GM21526 (cell line): ENCODE data around the gene LTF.
"Not testable (repeated sequence)": the region's sequence is repeated elsewhere in the genome, so short reads cannot be mapped to it uniquely, and the experiment has no call there.

ENCODE experiments used
- ATAC-seq: cut with Tn5 transposase; IDR thresholded peaks from one replicate; pipeline ENCODE4 v1.9.1; 2021; ENCODE audit warnings: moderate library complexity; ENCODE audit not compliant: unreplicated experiment, low FRiP score

LTF gene

DNA sequence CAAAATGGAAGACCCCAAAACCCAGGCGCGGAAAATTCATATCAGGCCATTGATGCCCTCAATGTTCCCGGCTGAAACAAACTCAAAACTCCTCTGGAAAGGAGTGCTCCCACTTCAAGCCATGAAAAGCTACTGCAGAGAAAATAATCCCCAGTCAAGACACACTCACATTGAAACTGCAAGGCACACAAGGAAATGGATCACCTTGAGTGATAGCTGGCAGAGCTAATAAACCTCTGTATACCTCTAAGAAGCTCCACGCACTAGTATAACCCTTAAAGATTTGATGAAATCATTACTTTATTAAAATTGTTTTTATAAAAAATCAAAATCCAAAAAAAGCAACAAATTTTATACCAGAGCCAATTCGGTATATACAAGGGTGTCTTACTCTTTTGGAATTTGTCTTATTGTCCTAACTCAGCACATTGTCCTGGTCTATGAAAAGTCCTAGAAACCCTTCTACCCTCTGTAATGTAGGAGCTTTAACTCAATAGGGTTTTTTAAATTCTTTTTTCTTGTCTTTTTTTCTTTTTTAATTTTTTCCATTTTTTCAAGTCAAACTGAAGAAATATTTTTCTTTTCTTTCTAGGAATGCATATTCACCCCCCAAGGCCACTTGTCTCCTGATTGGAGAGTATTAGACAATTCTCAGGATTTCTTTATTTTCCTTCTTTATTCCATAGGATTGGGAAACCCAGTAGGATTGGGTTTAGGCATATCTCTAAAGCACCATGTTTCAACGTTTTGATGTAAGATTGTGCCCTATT is 66.3 kb downstream of the LTF start:
- no peak for ATAC-seq

DNA sequence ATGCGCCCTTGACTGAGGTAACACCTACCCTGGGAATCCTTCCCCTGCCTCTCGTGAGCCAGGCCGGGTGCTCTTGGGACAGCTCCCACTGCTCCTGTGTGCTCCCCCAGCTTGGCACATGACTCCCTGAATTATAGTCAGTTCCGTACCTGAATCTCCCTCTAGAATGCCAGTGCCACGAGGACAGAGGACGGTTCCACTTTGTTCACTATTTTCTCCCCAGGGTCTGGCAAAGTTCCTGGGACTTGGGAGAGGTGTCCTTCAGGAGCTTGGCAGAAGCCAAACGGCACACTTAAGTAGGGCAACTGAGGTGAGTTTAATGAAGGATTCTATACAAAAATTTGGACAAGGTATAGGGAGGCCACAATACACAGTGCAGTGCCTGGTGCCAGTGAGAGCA is 67.6 kb downstream of the LTF start:
- no peak for ATAC-seq

DNA sequence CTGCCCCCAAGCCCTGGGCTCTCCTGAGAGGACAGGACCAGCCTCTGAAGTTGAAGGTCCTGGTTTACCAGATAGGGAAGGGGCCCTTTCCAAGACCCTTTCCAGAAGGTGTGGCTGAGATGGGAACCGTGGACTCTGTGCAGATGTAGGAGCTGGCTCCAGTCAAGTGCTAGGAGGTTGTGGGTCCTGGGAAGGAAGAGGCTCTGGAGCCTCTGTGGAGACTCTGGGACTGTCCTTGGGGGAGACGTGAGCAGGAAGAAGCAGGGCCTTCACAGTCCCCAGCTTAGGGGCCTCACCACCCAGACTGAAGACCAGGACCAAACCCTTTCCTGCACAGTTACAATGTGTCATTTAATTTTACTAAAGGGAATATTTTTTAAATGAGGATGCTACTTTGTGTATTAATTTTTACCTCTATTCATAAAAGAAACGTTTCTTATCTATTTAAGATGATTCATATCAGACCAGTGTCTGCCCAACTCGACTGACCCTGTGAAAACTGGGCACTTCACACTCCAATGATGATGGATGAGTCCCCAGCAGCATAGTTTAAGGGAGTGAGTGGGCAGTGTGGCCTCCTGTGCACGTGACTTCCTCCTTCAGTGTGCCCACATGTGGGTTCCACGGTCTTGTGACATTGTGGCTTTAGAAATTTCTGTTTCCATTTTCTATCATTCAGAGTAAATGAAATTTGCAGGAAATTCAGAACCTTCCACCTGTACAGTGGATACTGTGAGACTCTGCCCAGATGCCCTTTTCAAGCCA is 68.8 kb downstream of the LTF start:
- ATAC-seq, result no peak

DNA sequence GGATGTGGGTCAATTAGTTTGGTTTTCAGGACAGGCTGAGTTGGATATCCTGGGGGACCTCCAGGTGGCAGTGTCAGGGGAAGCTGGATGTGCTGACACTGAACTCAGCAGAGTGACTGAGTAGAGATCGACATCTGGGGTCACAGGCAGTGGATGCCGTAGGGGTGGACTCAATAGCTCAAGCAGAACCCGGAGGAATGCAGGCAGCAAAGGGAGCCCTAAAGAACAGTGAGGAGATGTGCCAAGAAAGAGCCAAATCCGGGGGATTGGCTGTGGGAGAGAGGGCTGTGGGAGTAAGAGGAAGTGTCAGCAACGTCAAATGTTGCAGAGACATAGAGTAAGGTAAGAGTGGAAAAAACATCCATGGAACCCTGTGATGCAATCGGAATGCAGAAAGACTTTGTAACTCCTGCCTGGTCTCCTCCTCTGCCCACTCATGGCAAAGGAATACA is 69.5 kb downstream of the LTF start:
- no peak for ATAC-seq

DNA sequence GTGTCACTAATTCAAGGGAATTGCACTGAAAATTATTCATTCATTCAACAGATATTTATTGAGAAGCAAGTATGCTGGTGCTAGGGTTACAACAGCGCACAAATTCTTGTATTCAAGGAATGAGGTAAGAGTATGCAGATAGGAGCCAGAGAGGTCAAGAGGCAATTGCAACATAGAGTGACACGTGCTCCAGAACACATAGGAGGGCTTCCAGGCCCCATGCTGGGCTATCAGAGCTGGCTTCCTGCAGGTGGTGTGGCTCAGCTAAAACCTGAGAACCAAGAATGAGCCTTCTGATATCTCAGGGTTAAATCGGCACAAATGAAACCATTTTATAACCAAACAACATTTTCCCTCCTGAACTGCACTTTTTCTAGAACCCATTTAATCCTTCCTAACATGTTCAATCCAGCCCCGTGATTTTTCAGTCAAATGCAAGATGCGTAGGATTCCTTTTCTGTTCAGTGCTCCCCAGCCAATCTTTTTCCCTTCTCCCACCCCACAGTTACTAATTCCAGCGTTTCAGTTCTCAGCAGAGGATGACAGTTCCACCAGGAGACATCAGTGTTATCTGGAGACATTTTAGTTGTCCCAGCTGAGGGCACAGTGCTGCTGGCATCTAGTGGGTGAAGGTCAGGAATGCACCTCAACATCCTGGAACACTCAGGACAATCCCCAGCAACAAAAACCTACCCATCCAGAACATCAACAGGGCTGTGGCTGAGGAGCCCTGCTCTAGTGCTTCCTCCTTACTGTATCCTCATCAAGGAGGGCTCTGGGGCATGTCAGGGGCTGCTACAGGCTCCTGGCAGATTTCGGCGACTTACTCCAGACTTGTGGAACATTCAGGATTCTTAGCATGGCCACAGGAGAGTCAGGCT is 70.9 kb downstream of the LTF start:
- no peak for ATAC-seq

DNA sequence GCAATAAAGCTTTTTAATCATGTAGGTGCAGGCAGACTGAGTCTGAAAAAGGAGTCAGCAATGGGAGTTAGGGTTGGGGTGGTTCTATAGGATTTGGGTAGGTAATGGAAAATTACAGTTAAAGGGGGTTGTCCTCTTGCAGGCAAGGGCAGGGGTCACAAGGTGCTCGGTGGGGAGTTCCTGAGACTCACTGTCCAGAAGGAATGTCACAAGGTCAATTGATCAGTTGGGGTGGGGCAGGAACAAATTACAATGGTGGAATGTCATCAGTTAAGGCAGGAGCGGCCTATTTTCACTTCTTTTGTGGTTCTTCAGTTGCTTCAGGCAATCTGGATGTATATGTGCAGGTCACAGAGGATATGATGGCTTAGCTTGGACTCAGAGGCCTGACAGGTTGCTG is 71.7 kb downstream of the LTF start:
- no peak for ATAC-seq

DNA sequence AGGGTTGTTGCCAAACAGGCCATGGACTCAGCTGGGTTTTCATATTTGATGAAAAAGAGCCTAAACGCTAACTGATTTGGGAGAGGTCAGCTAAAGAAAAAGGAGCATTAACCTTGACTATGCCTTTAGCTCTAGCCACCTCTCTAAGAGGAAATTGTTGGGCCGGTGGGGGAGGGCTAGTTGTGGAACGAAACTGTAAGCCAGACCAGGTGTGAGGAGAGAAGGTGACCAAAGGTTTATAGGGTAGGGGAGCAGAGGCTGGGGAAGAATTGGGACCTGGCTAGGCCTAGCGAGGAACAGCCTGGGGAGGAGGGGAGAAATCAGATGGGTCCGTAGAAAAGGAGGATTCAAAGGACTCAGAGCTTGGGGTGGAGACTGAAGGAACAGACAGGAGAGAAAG is 73.2 kb downstream of the LTF start:
- not testable (repeated sequence) for ATAC-seq

DNA sequence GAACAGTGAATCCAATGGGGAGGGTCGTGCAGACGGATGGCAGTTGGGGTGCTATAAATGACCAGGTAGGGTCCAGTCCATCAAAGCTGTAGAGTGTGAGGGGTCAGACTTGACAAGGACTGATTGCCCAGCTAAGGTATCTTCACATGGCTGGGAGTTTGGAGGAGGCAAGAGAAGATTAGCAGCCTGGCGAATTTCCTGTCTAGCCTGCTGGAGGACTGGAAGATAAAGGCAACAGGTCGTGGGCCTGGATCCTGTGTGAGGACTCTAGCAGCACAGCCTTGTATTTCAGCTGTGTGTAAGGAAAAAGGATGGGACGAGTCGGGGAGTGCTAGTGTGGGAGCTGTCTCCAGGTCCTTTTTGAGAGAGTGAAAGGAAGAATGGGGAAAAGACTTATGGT is 75.4 kb downstream of the LTF start:
- no peak for ATAC-seq

DNA sequence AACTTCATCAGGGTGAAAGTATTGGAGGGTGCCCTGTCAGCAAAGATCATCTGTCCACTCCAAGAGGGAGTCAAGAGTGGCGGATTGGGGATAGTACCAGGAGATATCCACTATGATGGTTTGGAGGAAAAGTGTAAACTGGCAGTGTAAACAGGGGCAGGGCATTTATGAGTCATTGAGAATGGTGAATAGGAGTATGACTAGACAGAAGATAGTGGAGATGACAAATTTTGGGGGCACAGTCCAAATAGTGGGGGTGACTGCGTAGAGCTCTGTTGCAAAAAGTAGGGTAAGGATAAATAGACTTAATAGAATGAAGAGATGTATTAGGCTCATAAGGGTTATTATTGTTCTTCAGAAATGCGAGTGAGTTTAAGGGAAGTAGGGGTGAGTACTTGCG is 75.9 kb downstream of the LTF start:
- ATAC-seq, result not testable (repeated sequence)

DNA sequence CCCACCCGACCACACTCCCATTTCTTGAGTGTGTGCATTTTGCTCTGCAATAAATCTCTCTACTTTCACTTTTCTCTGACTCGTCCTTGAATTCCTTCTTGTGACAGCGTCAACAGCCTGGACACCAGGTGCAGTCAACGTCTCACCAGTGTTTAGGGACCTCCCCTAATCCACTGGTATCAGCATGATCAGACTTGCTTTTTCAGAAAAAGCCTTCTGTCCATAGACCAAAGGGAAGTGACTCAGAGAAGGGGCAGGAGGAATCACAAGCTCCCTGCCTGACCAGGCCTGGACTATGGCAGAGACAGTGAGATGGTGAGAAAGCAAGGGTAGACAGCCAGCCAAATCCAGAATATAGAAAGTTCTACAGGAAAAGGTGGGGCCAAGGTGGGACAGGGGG is 78.5 kb downstream of the LTF start:
- no peak for ATAC-seq
